Measurements from ENCODE around the gene KIF16B.

DNA sequence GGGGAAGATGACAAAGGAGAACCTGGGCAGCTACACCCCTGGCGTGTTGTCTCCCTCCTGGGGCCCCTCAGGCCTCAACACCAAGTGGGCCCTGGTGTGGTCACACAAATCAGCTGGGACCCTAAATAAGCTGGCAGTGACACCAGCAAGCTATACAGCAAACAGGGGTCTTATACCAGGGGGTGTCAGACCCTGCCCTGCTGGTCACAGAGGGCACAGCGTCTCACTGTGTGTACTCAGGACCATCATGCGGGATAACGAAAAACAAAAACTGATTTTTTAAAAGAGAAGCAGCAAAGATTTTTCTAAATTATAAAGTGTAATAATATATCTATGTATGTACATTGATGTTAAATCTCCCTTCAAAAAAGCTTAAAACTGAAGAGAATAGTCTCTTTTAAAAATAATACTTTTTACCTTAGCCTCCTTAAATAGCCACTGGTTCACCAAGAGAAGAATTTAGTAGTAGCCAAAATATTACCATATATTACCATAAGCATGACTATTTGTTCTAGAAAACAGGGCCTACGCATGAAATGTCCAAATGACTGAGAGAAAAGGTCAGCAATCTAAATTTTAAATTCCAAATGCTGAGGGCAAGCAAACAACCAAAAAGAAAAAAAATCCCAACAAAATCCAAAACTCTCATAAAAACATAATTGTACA is 220.4 kb downstream of the KIF16B start:
- TF ChIP-seq, protein P1, sequence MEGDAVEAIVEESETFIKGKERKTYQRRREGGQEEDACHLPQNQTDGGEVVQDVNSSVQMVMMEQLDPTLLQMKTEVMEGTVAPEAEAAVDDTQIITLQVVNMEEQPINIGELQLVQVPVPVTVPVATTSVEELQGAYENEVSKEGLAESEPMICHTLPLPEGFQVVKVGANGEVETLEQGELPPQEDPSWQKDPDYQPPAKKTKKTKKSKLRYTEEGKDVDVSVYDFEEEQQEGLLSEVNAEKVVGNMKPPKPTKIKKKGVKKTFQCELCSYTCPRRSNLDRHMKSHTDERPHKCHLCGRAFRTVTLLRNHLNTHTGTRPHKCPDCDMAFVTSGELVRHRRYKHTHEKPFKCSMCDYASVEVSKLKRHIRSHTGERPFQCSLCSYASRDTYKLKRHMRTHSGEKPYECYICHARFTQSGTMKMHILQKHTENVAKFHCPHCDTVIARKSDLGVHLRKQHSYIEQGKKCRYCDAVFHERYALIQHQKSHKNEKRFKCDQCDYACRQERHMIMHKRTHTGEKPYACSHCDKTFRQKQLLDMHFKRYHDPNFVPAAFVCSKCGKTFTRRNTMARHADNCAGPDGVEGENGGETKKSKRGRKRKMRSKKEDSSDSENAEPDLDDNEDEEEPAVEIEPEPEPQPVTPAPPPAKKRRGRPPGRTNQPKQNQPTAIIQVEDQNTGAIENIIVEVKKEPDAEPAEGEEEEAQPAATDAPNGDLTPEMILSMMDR (IDR thresholded peaks at IDR 0.05) = no peak
- no peak for TF ChIP-seq POLR2A (IDR thresholded peaks at IDR 0.05)
